WERI-Rb-1 (cell line): ENCODE measurements around the gene RABAC1.

Experiments used
- DNase-seq: peaks from one replicate; pipeline ENCODE4 v3.0.0-alpha.2; 2020
- H3K27ac ChIP-seq: fragments of 250-450 bp; sonication (Bioruptor Pico); 2 replicates; pipeline ENCODE4 v1.5.1; 2020; ENCODE audit warnings: mild to moderate bottlenecking, moderate library complexity
- H3K27me3 ChIP-seq: fragments of 250-450 bp; sonication (Bioruptor Pico); 2 replicates; pipeline ENCODE4 v1.5.1; 2021; ENCODE audit warnings: mild to moderate bottlenecking, low read depth, moderate library complexity; ENCODE audit not compliant: insufficient read depth, severe bottlenecking
- H3K36me3 ChIP-seq: fragments of 250-450 bp; sonication (Bioruptor Pico); 2 replicates; pipeline ENCODE4 v1.5.1; 2020; ENCODE audit warnings: mild to moderate bottlenecking, moderate library complexity
- H3K4me3 ChIP-seq: 2 replicates; pipeline ENCODE4 v1.5.1; 2011; ENCODE audit warnings: low read depth, mild to moderate bottlenecking, control low read depth, low read length
- H3K9me3 ChIP-seq: fragments of 250-450 bp; sonication (Bioruptor Pico); 2 replicates; pipeline ENCODE4 v1.5.1; 2021; ENCODE audit warnings: mild to moderate bottlenecking, moderate library complexity; ENCODE audit not compliant: severe bottlenecking
- TF ChIP-seq, protein P1 (sequence below): IDR thresholded peaks from 2 replicates; pipeline ENCODE4 v1.5.1; 2011; ENCODE audit warnings: low read depth, mild to moderate bottlenecking, control low read depth, inconsistent platforms, low read length

RABAC1 gene

DNA sequence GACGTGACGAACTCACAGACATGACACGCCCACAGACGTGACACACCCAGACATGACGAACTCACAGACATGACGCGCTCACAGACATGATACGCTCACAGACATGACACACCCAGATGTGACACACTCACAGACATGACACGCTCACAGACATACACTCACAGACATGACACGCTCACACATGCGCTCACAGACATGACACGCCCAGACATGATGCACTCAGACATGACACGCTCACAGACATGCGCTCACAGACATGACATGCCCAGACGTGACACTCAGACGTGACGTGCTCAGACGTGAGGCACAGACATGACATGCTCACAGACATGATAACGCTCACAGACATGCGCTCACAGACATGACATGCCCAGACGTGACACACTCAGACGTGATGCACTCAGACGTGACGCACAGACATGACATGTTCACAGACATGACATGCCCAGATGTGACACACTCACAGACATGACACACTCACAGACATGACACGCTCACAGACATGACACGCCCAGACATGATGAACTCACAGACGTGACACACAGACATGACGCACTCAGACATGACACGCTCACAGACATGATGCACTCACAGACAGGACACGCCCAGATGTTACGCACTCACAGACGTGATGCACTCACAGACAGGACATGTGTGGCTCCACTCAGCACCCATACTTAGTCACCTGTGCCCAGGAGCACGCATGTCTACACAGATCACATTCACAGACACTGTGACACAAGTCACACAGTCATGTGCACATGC, 39.0 kb downstream of the RABAC1 start:
- no peak for DNase-seq
- Histone ChIP-seq H3K27me3 (peaks cover 29% of the 10 kb centered on the region), H3K4me3 (no peak overlapping the region), H3K27ac (no peak overlapping the region), H3K36me3 (no peaks in the 10 kb centered on the region), H3K9me3 (no peaks in the 10 kb centered on the region)
- TF ChIP-seq, protein P1, sequence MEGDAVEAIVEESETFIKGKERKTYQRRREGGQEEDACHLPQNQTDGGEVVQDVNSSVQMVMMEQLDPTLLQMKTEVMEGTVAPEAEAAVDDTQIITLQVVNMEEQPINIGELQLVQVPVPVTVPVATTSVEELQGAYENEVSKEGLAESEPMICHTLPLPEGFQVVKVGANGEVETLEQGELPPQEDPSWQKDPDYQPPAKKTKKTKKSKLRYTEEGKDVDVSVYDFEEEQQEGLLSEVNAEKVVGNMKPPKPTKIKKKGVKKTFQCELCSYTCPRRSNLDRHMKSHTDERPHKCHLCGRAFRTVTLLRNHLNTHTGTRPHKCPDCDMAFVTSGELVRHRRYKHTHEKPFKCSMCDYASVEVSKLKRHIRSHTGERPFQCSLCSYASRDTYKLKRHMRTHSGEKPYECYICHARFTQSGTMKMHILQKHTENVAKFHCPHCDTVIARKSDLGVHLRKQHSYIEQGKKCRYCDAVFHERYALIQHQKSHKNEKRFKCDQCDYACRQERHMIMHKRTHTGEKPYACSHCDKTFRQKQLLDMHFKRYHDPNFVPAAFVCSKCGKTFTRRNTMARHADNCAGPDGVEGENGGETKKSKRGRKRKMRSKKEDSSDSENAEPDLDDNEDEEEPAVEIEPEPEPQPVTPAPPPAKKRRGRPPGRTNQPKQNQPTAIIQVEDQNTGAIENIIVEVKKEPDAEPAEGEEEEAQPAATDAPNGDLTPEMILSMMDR, result no peak

DNA sequence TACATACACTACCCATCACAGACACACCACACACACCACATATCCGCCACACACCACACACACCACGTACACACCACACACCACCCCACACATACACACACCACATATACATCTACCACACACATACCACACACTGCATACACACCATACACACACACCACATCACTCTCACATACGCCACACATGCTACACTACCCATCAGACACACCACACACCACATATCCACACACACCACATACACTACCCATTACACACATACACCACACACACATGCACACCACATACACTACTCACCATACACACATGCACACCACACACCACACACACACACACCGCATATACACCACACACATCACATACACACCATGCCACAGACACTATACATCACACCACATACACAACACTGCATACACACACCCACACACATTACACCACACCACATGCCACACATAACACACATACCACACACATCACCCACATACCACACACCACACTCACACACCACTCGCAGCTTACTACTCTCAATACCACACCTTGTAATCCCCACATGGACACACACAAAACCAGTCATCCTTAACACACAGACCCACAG, 40.4 kb downstream of the RABAC1 start:
- no peak overlapping the region for H3K27ac ChIP-seq

DNA sequence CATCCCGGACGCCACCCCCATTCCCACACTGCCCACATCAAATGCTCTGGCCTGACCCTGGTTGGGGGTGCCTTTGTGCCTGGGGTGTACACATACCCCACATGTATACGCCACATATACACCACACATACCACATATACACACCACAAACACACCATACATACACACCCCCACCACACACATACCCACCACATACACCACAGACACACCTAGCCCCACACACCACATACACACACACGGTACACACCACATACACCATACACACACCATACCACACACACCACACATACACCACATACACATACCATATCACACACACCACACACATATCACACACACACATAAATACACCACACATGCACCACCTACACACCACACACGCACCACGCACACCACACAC, 41.0 kb downstream of the RABAC1 start:
- Histone ChIP-seq H3K27me3 (peaks cover 29% of the 10 kb centered on the region), H3K27ac (no peak overlapping the region), H3K36me3 (no peaks in the 10 kb centered on the region), H3K9me3 (no peaks in the 10 kb centered on the region), H3K4me3 (no peak overlapping the region)
- DNase-seq, result no peak
- TF ChIP-seq, protein P1, result no peak

More for the DNA sequence above, 40.4 kb downstream of the RABAC1 start:
- Histone ChIP-seq H3K9me3 (no peaks in the 10 kb centered on the region), H3K36me3 (no peaks in the 10 kb centered on the region), H3K27me3 (peaks cover 25% of the 10 kb centered on the region), H3K4me3 (no peak overlapping the region)
- no peak for DNase-seq
- TF ChIP-seq, protein P1, result no peak

DNA sequence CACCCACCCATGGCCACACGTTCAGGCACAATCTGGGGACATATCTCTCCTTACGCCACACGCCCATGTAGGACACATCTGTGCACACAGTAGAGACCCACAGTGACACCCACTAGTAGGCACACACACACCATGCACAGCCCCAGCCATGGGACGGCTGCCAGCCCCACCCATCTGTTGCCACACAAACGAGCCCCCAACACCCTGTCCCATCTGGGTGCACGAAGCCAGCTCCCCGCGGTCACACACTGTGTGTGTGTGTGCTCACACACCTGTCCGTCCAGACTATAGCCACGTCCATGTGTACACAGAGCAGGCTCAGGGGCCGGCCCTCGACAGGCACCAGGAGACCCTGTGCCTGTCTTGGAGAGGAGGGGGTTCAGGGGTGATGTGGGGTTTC, 41.4 kb downstream of the RABAC1 start:
- no peak for DNase-seq
- TF ChIP-seq, protein P1, result no peak
- H3K4me3 ChIP-seq, result no peak overlapping the region
- H3K27ac ChIP-seq, result no peak overlapping the region
- H3K9me3 ChIP-seq, result no peaks in the 10 kb centered on the region
- peaks cover 29% of the 10 kb centered on the region for H3K27me3 ChIP-seq
- H3K36me3 ChIP-seq, result no peaks in the 10 kb centered on the region

DNA sequence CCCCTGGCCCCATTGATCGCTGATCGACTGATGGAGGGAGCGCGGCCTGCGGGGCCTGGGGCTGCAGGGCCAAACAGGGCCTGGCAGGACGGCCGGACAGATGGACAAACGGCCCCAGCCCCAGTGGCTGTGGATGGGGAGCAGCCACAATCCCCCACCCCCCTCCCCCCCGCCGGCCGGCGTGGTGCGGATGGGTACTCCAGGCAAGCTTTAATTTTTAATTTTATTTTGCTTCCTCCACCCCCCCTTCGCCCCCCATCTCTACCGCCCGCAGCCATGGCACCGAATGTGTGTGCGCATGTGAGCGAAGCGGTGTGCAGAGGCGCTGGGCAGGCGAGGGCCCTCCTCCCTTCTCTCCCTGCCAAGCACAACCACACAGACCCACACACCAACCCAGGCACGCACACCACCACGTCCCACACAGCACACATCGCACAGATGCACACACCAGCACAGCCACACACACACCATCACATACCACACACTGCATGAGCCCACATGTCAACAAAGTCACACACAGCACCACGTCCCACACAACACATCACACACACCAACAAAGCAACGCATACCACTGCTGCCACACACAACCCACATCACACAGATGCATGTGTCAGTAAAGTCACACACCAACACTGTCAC, 43.2 kb downstream of the RABAC1 start:
- no peaks in the 10 kb centered on the region for H3K9me3 ChIP-seq
- H3K27me3 ChIP-seq, result peaks cover 39% of the 10 kb centered on the region
- TF ChIP-seq, protein P1, result no peak
- H3K4me3 ChIP-seq, result no peak overlapping the region
- H3K36me3 ChIP-seq, result no peaks in the 10 kb centered on the region
- no peak overlapping the region for H3K27ac ChIP-seq
- no peak for DNase-seq
